Lung (tissue), 12 donors: Measurements from ENCODE around the gene FOXO4. TPM values are rescaled to one million over a fixed set of nuclear protein-coding genes. Genes with fewer than 3 reads are reported as not detected.

ENCODE experiments used
- ATAC-seq: fragments of 200-7000 bp; cut with Tn5 transposase; one replicate; pipeline ENCODE4 v1.9.1; 2020; ENCODE audit warnings: moderate number of reproducible peaks; ENCODE audit not compliant: insufficient read depth, low FRiP score
- DNase-seq, 3 donors: peaks; one replicate each; pipeline ENCODE4 v3.0.0-alpha.2; 2013 to 2017
- H3K27ac ChIP-seq, 2 donors: one replicate each; pipeline ENCODE4 v1.5.1; 2013; ENCODE audit warnings: mild to moderate bottlenecking in 2 of 2, moderate library complexity in 2 of 2, control low read depth in 1 of 2, inconsistent platforms in 1 of 2, low read depth in 1 of 2, low read length in 1 of 2
- H3K27me3 ChIP-seq, 3 donors: one replicate each; pipeline ENCODE4 v1.5.1; 2013; ENCODE audit warnings: low read length in 2 of 3; ENCODE audit not compliant: control insufficient read depth in 3 of 3, insufficient read depth in 3 of 3
- H3K36me3 ChIP-seq, 4 donors: one replicate each; pipeline ENCODE4 v1.5.1; 2013; ENCODE audit warnings: low read length in 4 of 4, mild to moderate bottlenecking in 1 of 4, moderate library complexity in 1 of 4; ENCODE audit not compliant: control insufficient read depth in 4 of 4, insufficient read depth in 4 of 4
- H3K4me1 ChIP-seq, 5 donors: one replicate each; pipeline ENCODE4 v1.5.1; 2013; ENCODE audit warnings: low read length in 5 of 5, mild to moderate bottlenecking in 2 of 5, moderate library complexity in 1 of 5; ENCODE audit not compliant: control insufficient read depth in 5 of 5, insufficient read depth in 5 of 5
- H3K4me3 ChIP-seq: one replicate; pipeline ENCODE4 v1.5.1; 2013; ENCODE audit warnings: mild to moderate bottlenecking, control low read depth, moderate library complexity
- H3K9ac ChIP-seq, 2 donors: one replicate each; pipeline ENCODE4 v1.5.1; 2013; ENCODE audit warnings: low read length in 2 of 2, control low read depth in 1 of 2; ENCODE audit not compliant: insufficient read depth in 1 of 2
- H3K9me3 ChIP-seq, 4 donors: one replicate each; pipeline ENCODE4 v1.5.1; 2013; ENCODE audit warnings: low read length in 3 of 4, mild to moderate bottlenecking in 1 of 4, moderate library complexity in 1 of 4; ENCODE audit not compliant: control insufficient read depth in 4 of 4, insufficient read depth in 3 of 4
- CTCF ChIP-seq: IDR thresholded peaks from 2 replicates; pipeline ENCODE4 v1.5.1; 2012; ENCODE audit warnings: mild to moderate bottlenecking; ENCODE audit errors: control extremely low read depth, extremely low read depth
- WGBS, 2 donors: extraction: QIAGEN DNeasy Blood & Tissue Kit; methylation state at CpG; one replicate each; pipeline ENCODE4 v1.1.7; 2013; 5-methylcytosine and 5-hydroxymethylcytosine counted together
- polyA plus RNA-seq, 2 donors: library from polyadenylated mRNA; stranded (reverse); fragments of 200-250 nt; gene quantifications; one replicate each; pipeline ENCODE4 v1.2.1, GENCODE V29; 2013
- total RNA-seq, 2 donors: library from RNA; depleted of rRNA in 1 of 2; stranded (reverse); fragments of >200 nt in 1 of 2; gene quantifications; one replicate each; pipeline ENCODE4 v1.2.1, GENCODE V29; 2014 to 2021
- donor health status: control.
- donor health status: control.
- donor health status: Bipolar disorder and iron deficiency.
- donor health status: healthy.
- donor health status: DM: yes; HTN: yes; CAD: no.

Gene FOXO4
- total and polyA plus RNA-seq, 4 donors, result 9.4 to 16.3 (median 12.3) TPM

GRCh38 chrX:71070531-71070930, 25.1 kb upstream of the FOXO4 start:
- peaks cover 0 to 4% (median 0%) of the 10 kb centered on the region in 4 donors for H3K9me3 ChIP-seq
- no peak overlapping the region for H3K9ac ChIP-seq
- WGBS, 2 donors, result 61 to 89% methylated on average over 5 of the region's 5 CpGs
- no peak for TF ChIP-seq CTCF
- no peak overlapping the region for H3K27ac ChIP-seq
- no peaks in the 10 kb centered on the region for H3K27me3 ChIP-seq
- DNase-seq (no peak), ATAC-seq (no peak)
- no peak overlapping the region for H3K4me3 ChIP-seq
- H3K4me1 ChIP-seq, result peaks cover 0 to 4% (median 0%) of the 10 kb centered on the region in 5 donors
- no peaks in the 10 kb centered on the region for H3K36me3 ChIP-seq

GRCh38 chrX:71081330-71082123, 14.1 kb upstream of the FOXO4 start:
- 53 to 64% methylated on average over 3 of the region's 3 CpGs for WGBS, 2 donors
- H3K9ac ChIP-seq, result no peak overlapping the region
- H3K4me3 ChIP-seq, result no peak overlapping the region
- H3K27ac ChIP-seq, result no peak overlapping the region
- no peaks in the 10 kb centered on the region for H3K9me3 ChIP-seq
- no peaks in the 10 kb centered on the region for H3K4me1 ChIP-seq
- H3K36me3 ChIP-seq, result no peaks in the 10 kb centered on the region
- no peak for TF ChIP-seq CTCF
- peak in 1 of 3 donors; percentile 40 for DNase-seq
- H3K27me3 ChIP-seq, result no peaks in the 10 kb centered on the region
- ATAC-seq, result no peak

- 77 to 88% methylated on average over 5 of the region's 5 CpGs for WGBS, 2 donors
- no peak for TF ChIP-seq CTCF
- H3K9ac ChIP-seq, result no peak overlapping the region
- ATAC-seq (no peak), DNase-seq (no peak)
- no peak overlapping the region for H3K27ac ChIP-seq
- H3K27me3 ChIP-seq, result no peaks in the 10 kb centered on the region
- no peaks in the 10 kb centered on the region for H3K36me3 ChIP-seq
- H3K4me1 ChIP-seq, result no peaks in the 10 kb centered on the region
- no peaks in the 10 kb centered on the region for H3K9me3 ChIP-seq
- no peak overlapping the region for H3K4me3 ChIP-seq
Observed at GRCh38 chrX:71082124-71082647, 13.5 kb upstream of the FOXO4 start.
